ENCODE results near the gene ZNF574.

- TF ChIP-seq, protein P1, sequence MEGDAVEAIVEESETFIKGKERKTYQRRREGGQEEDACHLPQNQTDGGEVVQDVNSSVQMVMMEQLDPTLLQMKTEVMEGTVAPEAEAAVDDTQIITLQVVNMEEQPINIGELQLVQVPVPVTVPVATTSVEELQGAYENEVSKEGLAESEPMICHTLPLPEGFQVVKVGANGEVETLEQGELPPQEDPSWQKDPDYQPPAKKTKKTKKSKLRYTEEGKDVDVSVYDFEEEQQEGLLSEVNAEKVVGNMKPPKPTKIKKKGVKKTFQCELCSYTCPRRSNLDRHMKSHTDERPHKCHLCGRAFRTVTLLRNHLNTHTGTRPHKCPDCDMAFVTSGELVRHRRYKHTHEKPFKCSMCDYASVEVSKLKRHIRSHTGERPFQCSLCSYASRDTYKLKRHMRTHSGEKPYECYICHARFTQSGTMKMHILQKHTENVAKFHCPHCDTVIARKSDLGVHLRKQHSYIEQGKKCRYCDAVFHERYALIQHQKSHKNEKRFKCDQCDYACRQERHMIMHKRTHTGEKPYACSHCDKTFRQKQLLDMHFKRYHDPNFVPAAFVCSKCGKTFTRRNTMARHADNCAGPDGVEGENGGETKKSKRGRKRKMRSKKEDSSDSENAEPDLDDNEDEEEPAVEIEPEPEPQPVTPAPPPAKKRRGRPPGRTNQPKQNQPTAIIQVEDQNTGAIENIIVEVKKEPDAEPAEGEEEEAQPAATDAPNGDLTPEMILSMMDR (IDR thresholded peaks at IDR 0.05; ENCODE audit: extremely low read depth in 1 of 2, insufficient read depth in 1 of 2, low read depth in 1 of 2, low read length in 2 of 2): no peak
- TF ChIP-seq EZH2 (IDR thresholded peaks at IDR 0.05; ENCODE audit: borderline replicate concordance, low read depth, low read length, severe bottlenecking) (no peak), POLR2AphosphoS5 (IDR thresholded peaks at IDR 0.05; ENCODE audit: insufficient read depth, low read depth, low read length) (no peak), POLR2A (IDR thresholded peaks at IDR 0.05; ENCODE audit: low read depth, low read length) (no peak)
Observed at GRCh38 chr19:42065511-42065910, 10.5 kb upstream of the ZNF574 start.

All from endothelial cell of umbilical vein (primary cell).